HG03558 (cell line): Measurements from ENCODE around the gene PPP1R3G.
"Not testable (repeated sequence)": the region's sequence is repeated elsewhere in the genome, so short reads cannot be mapped to it uniquely, and the experiment has no call there.

Experiments
- ATAC-seq: cut with Tn5 transposase; IDR thresholded peaks from one replicate; pipeline ENCODE4 v1.9.1; 2021; ENCODE audit warnings: moderate number of reproducible peaks; ENCODE audit not compliant: unreplicated experiment; ENCODE audit errors: extremely low read depth

Gene PPP1R3G

GRCh38 chr6:5113096-5113495 lies 28.0 kb downstream of the PPP1R3G start:
- ATAC-seq: no peak

- no peak for ATAC-seq
Measured at GRCh38 chr6:5115168-5115567, 30.0 kb downstream of the PPP1R3G start.

GRCh38 chr6:5116243-5116991 lies 31.3 kb downstream of the PPP1R3G start:
- ATAC-seq: no peak

- ATAC-seq: no peak
Measured at GRCh38 chr6:5119090-5119951, 34.2 kb downstream of the PPP1R3G start.

GRCh38 chr6:5120011-5120410 lies 34.9 kb downstream of the PPP1R3G start:
- no peak for ATAC-seq

GRCh38 chr6:5120543-5120942 lies 35.4 kb downstream of the PPP1R3G start:
- not testable (repeated sequence) for ATAC-seq

GRCh38 chr6:5121479-5121878 lies 36.3 kb downstream of the PPP1R3G start:
- ATAC-seq: no peak

GRCh38 chr6:5121956-5122355 lies 36.8 kb downstream of the PPP1R3G start:
- ATAC-seq: no peak

- ATAC-seq: no peak
Measured at GRCh38 chr6:5122504-5123112, 37.5 kb downstream of the PPP1R3G start.

GRCh38 chr6:5123296-5124143 lies 38.4 kb downstream of the PPP1R3G start:
- no peak for ATAC-seq

GRCh38 chr6:5124526-5124925 lies 39.4 kb downstream of the PPP1R3G start:
- no peak for ATAC-seq

- no peak for ATAC-seq
Measured at GRCh38 chr6:5125152-5126006, 40.2 kb downstream of the PPP1R3G start.

GRCh38 chr6:5126214-5126613 lies 41.1 kb downstream of the PPP1R3G start:
- no peak for ATAC-seq

- no peak for ATAC-seq
Measured at GRCh38 chr6:5127106-5127687, 42.1 kb downstream of the PPP1R3G start.

- no peak for ATAC-seq
Measured at GRCh38 chr6:5128351-5128750, 43.2 kb downstream of the PPP1R3G start.

- ATAC-seq: no peak
Measured at GRCh38 chr6:5130135-5130866, 45.2 kb downstream of the PPP1R3G start.

GRCh38 chr6:5132731-5133130 lies 47.6 kb downstream of the PPP1R3G start:
- ATAC-seq: peak; percentile 69

- ATAC-seq: no peak
Measured at GRCh38 chr6:5133943-5134342, 48.8 kb downstream of the PPP1R3G start.
